Stimulated activated CD4-positive, alpha-beta T cell treated with anti-CD3 and anti-CD28 coated beads, Interleukin-15, amount 100 ng/mL, for 48 hours (primary cell): ENCODE data around the gene GALNT2.

Source experiments
- DNase-seq, 2 donors: peaks; one replicate each; pipeline ENCODE4 v3.0.0-alpha.2; 2020; ENCODE audit warnings: low read depth in 2 of 2

Gene GALNT2

GRCh38 chr1:230091473-230092231, 24.6 kb downstream of the GALNT2 start:
- DNase-seq, result no peak

- DNase-seq, result no peak
Observed at GRCh38 chr1:230094746-230095145, 27.7 kb downstream of the GALNT2 start.

GRCh38 chr1:230095938-230096337, 28.9 kb downstream of the GALNT2 start:
- no peak for DNase-seq

- no peak for DNase-seq
Observed at GRCh38 chr1:230097370-230097769, 30.3 kb downstream of the GALNT2 start.

GRCh38 chr1:230098723-230099122, 31.7 kb downstream of the GALNT2 start:
- no peak for DNase-seq

- no peak for DNase-seq
Observed at GRCh38 chr1:230099465-230099864, 32.4 kb downstream of the GALNT2 start.

- DNase-seq, result no peak
Observed at GRCh38 chr1:230100932-230101331, 33.9 kb downstream of the GALNT2 start.

- DNase-seq, result no peak
Observed at GRCh38 chr1:230101556-230101955, 34.5 kb downstream of the GALNT2 start.

- no peak for DNase-seq
Observed at GRCh38 chr1:230102046-230102445, 35.0 kb downstream of the GALNT2 start.

GRCh38 chr1:230102472-230102871, 35.4 kb downstream of the GALNT2 start:
- no peak for DNase-seq

GRCh38 chr1:230103306-230104173, 36.5 kb downstream of the GALNT2 start:
- DNase-seq, result no peak

- DNase-seq, result peak; percentile 83 to 85
Observed at GRCh38 chr1:230104395-230105244, 37.6 kb downstream of the GALNT2 start.

- no peak for DNase-seq
Observed at GRCh38 chr1:230105245-230105753, 38.3 kb downstream of the GALNT2 start.

- DNase-seq, result no peak
Observed at GRCh38 chr1:230105754-230106625, 39.0 kb downstream of the GALNT2 start.

GRCh38 chr1:230107941-230108340, 40.9 kb downstream of the GALNT2 start:
- DNase-seq, result no peak

- DNase-seq, result no peak
Observed at GRCh38 chr1:230108580-230108979, 41.5 kb downstream of the GALNT2 start.

GRCh38 chr1:230109066-230109465, 42.0 kb downstream of the GALNT2 start:
- DNase-seq, result no peak

- DNase-seq, result peak; percentile 83 to 87
Observed at GRCh38 chr1:230109895-230110667, 43.0 kb downstream of the GALNT2 start.

- DNase-seq, result no peak
Observed at GRCh38 chr1:230110971-230111370, 43.9 kb downstream of the GALNT2 start.

- DNase-seq, result no peak
Observed at GRCh38 chr1:230112131-230112701, 45.2 kb downstream of the GALNT2 start.
